ENCODE measurements around the gene SGCE.

SGCE gene

DNA sequence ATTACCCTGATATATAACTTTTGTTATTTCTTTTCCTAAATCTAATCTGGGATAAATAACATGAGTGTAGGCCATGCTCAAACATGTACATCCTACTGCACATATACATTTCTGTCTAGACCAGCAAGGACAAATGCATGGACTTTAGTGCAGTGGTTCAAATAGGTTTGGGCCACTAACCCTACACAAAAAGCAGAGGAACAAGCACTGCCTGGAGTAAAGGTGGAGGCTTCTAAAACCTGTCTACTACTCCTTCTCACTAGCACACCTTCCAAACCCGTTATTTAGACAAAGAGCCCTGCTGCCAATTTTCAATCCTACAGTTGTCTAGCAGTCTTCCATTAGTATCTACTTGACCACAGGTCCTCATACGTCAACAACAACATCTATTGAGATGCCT is 34.8 kb downstream of the SGCE start:
- DNase-seq (ENCODE audit: low spot score) = no peak

DNA sequence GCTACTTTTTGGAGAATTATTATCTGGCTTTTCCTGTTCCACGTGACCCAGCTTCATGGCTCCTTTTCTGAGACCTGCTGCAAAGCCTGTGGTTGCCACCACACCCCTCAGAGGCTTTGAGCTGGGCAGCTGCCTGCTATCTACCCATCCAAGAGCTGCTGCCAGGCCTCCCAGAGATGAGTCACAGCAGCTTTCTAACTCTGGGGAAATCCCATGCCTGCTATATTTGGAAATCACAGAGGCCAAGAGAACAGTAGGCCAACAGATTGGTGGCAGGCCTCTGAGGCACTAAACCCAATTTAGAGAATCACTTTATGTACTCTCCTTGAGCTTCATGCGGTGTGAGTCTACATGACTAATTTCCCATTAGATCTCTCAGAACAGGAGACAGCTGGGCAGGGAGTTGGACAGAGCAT is 35.2 kb downstream of the SGCE start:
- DNase-seq (ENCODE audit: low spot score) = peak; percentile 73

DNA sequence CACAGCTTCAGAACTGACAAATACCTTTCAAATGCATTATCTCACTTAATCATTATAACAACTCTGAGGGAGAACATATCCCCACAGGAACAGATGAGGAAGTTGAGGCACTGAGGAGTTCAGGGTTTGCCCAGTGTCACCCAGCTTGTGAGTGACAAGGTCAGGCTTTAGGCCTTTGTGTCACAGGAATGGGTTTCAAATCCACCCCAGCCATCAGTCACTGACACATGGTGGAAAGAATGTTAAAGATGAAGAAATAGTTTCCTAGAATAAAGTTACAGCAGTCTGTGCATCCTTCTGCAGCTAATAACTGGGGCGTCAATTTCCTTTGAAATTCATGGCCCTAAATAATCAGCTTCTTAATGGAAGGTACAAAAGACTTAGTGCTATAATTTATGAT is 37.8 kb downstream of the SGCE start:
- no peak for DNase-seq (ENCODE audit: low spot score)

DNA sequence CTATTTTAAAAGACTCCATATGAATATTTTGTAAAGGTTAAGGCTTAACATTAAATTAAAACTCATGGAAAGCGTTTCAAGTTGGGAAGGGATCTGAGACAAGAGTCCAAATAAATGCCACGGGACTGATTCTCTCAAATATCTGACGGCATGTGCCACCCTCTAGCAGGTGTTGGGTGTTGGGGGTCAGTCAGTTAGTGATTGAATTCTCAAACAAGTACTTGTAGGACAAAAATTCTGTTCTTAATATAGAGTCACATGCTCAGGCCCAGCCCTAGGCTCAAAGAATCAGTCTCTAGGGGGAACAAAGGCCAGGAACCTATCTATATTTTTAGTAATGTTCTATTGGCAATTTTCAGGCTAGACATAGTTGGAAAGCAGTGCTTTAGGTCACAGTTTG is 39.1 kb downstream of the SGCE start:
- no peak for DNase-seq (ENCODE audit: low spot score)

DNA sequence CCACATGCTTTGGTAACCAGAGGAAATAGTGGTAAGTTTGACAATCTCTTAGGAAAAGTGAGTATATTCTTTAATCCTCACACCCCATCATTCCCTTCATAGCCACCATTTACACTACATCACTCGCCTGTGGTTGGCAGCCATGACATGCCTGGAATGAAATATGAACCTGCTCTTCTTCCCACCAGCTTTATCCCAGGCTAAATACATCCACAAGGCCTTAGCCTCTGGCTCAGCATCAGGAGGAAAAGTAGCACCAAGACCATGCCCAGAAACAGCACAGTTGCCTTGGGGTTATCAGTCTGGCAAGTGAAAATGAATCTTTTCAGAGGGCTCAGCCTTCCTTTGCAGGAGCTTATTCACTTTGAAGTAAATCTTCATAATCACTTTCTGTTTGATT is 40.3 kb downstream of the SGCE start:
- no peak for DNase-seq (ENCODE audit: low spot score)

DNA sequence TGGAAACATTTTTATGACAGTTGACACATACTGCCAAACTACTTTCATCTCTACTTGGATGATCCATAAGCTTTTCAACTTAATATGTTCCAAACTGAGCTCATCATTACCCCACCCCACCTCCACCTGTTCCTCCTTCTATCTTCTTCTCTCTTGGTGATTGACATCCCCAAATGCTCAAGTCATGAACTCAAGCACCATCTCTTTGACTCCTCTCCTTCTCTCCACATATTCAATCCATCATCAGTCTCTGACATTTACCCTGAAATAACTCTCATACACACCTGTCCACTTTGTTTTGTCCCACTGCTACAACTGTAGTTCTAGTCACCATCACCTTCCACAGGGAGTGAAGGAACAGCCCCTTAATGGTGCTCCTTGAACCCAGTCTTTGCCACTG is 43.3 kb downstream of the SGCE start:
- DNase-seq (ENCODE audit: low spot score) = no peak

DNA sequence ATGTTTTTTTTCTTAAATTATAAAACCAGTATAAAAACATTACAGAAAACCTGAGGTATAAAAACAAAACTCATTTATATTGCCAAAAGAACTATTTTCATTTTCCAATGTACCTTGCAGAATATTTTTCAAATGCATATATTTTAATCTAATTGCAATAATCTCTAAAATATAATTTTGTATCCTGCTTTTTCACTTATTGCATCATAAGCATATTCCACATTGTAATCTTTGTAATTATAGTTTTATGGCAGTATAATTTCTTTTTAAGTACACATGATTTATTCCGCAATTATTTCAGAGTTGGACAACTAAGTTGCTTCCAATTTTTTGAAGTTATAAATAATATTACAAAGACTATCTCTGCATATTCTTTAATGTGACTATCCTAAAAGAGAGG is 43.7 kb downstream of the SGCE start:
- no peak for DNase-seq (ENCODE audit: low spot score)

DNA sequence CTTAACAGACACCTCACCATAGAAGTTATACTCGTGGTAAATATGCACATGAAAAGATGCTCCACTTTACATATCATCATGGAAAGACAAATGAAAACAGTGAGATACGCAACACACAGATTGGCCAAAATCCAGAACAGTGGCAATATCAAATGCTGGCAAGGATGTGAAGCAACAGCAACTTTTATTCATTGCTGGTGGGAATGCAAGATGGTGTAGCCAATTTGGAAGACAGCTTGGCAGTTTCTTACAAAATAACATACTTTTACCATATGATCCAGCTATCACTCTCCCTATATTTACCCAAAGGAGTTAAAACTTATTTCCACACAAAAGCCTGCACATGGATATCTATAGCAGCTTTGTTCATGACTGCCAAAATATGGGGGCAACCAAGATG is 46.4 kb downstream of the SGCE start:
- DNase-seq (ENCODE audit: low spot score) = no peak

DNA sequence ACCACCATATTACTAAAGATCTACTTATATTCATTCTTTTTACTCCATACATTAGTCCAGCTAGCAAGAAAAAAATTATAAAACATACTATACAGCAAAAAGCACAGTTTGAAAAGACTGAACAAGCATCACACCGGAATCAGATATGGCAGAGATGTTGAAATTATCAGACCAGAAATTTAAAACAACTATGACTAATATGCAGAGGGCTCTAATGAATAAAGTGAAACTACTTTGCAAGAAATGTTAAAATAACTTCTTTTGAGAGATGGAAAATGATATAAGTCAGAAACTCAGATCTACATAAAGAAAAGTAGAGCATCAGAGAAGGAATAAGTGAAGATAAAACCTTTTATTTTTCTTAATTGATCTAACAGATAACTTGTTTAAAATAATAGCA is 50.9 kb downstream of the SGCE start:
- DNase-seq (ENCODE audit: low spot score) = no peak

DNA sequence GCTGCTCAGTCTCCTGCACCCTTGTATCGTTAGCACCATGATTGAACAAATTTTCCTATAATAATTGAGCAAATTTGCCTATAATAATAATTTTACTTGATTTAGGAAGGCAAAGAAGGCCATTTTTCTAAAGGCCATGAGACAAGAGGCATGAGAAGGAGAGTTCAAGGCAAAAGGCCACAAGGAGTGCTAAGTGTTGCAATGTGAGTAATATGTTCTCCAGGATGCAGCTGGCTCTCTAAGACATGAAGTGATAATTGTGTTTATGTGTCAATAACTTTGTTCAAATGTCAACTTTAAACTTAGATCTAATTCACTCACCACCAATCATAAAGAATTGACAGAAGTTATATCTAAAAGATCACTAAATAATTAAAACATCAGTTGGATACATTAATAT is 53.8 kb downstream of the SGCE start:
- DNase-seq (ENCODE audit: low spot score) = no peak

DNA sequence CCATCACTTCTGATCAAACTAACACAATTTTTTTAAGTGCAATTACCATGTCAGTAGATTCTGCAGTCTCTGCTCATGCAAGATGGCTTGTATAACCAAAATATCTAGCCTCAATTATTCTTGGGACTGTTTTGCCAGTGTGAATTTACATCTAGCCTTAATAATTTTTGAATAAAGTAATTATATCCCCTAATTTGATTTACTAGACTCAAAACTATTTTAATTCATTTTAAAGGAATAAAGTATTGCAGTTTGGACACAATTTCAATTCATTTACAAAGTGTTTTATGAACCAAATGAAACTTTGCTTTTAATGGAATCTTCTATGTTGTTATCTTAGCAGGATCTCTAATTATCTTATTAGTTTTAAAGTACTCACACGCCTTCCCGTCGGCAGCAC is 55.7 kb downstream of the SGCE start:
- no peak for DNase-seq (ENCODE audit: low spot score)

DNA sequence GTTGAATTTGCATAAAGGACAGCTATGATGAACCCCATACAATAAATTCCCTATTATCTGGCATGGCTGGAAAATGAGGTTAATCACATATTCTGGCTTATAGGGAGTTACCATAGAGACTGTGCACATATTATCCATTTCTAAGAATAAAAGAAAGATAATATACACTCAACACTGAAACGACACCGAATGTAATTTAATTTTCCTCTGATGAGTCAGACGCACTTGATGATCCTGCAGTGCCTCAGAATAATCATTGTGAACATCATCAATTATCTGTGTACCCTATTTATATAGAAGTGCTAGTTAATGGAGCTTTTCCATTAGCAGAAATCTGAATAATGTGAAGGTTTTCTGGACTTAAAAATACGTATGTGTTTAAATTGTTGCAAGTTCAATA is 60.2 kb downstream of the SGCE start:
- DNase-seq (ENCODE audit: low spot score) = no peak

DNA sequence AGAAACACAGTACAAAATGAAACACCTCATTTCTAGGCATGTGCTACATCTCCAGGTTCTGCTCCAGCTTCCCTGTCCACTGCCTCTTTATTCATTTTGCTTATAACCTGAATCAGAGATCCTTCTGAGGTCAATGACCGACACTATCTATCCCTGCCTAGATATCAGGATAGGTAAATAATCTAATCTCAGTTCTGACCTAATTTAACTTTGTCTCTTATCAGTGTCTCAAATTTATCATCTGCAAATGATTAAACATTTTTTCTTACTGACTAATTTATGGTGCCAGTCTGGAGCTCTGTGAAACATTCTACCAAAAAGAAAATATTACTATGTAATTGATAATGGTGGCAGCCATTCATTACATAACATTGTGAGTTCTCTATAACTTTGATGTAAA is 61.1 kb downstream of the SGCE start:
- DNase-seq (ENCODE audit: low spot score) = no peak

DNA sequence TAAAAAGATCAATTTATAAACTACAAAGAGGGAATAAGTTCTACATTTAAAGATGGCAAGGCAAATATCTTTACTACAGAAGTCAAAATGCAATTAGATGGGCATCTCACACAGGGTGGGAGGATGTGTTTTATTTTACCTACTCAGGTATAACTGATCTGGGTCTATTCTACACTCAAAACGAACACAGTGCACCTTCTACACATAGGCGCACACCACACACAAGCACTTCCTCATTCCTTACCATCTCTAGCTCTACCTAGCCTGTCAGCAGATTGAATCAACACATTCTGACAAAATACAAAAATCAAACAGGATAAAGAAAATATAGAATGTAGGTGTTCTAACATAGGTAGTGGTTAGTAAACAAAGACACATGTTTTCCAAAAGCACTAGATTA is 64.8 kb downstream of the SGCE start:
- DNase-seq (ENCODE audit: low spot score) = no peak

DNA sequence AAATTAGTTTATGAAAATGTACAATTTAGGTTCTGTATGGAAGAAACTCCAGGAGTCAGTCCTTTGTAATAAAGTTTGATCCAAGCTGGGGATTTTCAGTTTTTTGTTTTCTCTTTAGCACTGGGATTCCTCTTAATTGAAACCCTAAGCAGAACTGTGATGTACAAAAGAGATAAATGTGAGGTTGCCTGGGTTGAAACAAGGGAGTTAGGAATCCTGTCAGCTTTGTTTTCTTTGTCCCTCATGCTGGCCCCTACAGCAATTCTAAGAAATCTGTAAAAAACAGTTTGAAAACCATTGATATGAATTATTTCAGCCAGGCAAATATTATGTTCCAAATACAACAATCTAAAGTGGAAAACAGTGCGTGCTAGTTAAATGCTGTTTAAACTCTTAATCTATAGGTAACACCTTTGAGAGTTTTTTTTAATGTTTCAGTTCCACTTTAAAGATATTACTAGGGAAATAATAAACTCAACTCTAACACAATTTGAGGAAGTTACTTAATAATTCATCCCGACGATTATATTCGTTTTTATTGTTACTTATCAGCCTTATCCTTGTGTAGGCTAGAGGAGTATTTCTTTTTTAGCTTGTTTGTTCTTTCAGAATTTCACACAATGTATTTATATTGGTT is 65.3 kb downstream of the SGCE start:
- no peak for DNase-seq (ENCODE audit: low spot score)

DNA sequence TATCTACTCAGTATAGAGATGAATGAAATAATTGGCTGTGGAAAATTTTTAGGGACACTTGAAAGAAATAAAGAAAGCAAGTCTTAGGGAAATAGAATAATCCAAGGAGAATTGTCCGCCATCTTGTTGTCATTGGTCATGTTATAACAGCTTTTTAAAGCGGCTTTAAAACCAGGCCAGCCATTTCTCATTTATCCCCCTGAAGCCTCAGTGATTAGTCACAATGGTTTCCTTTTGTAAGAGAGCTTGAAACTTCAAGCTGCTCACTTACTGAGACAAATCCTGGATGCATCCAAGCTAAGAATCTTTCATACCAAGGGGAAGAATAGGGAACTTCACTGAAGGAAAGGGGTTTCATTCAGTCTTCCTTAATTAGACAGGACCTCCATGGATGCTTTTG is 67.9 kb downstream of the SGCE start:
- no peak for DNase-seq (ENCODE audit: low spot score)

DNA sequence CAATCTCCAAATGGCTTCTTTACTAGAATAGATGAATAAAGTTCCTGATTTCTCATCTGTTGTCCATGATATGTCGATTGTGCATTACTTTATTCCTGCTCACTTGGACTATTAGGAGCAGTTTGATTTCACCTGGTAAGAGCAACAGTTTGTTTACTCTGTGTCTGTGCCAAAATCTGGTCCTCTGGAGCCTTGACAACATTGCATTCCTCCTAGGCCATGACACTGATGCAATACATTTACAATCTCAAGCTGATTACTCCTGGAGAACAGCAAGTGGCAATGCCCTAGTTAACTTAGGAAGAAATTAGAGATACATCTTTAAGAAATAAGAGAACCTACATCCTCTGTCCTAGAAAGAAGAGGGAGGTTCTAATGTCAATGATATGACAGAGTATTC is 71.8 kb downstream of the SGCE start:
- no peak for DNase-seq (ENCODE audit: low spot score)

DNA sequence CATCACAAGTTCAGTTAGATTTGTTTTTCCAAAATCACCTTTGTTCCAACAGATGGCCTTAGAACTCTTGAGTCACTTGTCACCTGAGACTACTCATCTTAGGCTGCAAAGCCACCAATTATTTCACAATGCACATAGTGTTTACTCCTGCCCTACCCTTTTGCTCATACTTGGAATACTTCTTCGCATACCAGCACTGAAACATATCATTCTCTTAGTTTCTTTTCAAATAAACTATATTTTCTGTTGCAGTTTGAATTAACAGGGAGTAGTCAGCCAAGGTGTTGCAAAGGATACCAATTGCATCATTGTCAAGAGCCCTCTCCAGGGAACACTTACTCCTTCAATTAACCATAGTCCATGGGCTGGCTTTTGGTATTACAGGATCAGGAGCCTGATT is 75.3 kb downstream of the SGCE start:
- DNase-seq (ENCODE audit: low spot score) = no peak

DNA sequence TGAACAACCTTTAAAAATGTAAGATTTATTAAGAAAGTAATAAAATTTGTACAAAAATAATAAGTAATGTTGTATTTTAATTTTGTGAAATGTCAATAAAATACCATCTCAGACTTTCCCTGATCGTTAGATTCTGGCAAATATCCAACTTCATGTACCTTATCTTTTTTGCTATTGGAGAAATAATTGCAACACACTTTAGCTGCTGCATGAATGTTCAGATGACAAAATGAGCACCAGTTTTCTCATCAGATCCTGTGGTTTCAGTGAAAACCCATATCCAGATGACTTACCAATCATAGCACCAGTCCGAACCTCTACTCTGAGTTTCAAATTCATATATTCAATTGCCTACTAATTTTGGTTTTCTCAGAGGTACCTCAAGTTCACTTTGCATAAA is 76.5 kb downstream of the SGCE start:
- no peak for DNase-seq (ENCODE audit: low spot score)

DNA sequence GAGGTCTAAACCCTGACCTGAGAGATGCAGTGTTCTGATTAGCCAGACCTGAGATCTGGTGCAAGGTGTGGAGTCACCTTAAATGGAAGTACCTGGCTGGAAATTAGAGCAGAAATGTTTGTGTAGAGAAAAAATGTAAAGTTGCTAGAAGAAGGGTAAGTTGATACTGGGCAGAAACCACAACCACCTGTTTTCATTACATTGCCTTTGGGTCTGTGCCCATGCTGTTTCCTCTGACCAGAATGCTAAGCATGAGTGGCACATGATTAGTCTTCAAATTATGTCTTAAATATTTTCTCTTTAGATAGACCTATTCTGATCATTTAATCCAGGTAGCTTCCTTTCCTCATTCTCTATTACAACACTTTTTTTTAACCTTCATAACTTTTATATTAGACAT is 77.3 kb downstream of the SGCE start:
- no peak for DNase-seq (ENCODE audit: low spot score)

DNA sequence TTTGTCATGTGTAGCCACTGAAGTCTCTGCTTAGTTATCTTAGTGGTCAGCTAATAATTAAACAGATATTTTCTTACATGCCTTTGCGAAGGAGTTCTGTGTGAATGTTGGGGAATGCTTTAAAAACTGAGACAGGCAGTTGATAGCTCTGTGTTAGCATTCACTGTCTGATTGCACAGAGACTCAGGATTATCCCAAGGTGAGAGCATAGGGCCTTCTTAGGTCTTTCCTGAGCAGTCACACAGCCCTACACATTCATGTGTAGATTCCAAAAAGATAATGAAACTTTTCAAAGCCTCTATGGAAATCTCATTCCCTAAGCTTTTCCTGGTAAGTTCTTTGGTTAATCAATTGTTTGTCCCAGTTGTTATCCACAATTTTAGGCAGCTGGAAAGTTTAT is 78.6 kb downstream of the SGCE start:
- no peak for DNase-seq (ENCODE audit: low spot score)

DNA sequence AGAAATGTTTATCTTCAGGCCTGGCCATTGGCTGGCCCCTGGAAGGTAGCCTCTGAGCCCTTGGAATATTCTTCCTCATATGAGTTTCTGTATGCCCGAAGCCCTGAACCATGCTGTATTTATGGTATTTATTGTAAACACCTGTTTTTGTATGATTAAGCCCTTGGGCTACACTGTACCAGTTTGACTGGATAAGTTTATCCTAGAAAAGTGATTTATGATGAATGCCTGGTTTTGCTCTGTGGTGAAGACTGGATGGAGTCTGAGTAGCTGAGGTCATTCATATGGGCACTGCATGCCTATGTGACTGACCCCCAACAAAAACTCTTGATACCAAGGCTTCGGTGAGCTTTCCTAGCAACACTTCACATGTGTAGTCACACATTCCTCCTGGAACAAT is 79.6 kb downstream of the SGCE start:
- no peak for DNase-seq (ENCODE audit: low spot score)

DNA sequence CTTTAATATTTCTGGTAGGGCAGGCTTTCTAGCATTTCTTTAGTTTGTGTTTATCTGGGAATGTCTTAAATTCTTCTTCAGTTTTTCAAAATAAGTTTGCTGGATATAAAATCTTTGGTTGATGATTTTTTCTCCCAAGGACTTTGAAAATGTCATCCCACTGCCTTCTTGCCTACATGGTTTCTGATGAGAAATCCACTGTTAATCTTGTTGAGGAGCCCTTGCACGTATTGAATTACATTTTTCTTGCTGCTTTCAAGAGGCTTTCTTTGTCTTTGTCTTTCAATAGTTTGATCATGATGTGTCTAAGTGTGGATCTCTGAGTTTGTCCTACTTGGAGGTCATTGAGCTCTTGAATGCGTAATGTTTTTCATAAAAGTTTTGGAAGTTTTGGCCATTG is 80.3 kb downstream of the SGCE start:
- DNase-seq (ENCODE audit: low spot score) = no peak

DNA sequence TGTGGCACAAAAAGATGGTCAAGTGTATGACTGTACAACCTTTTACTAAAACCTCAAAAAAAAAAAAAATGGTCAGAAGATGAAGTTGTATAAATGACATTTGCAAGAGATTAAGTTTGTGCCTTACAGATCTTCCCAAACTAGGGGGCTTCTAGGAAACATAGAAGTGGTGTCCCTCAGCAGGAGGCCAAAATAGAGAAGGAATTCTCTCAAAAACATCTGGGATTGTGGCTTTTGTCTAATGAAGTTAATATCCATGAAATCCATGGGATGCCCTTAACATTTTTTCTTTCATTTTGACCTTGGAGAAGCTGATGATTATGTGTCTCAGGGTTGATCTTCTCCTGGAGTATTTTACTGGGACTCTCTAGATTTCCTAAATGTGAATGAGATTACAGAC is 84.1 kb downstream of the SGCE start:
- no peak for DNase-seq (ENCODE audit: low spot score)

DNA sequence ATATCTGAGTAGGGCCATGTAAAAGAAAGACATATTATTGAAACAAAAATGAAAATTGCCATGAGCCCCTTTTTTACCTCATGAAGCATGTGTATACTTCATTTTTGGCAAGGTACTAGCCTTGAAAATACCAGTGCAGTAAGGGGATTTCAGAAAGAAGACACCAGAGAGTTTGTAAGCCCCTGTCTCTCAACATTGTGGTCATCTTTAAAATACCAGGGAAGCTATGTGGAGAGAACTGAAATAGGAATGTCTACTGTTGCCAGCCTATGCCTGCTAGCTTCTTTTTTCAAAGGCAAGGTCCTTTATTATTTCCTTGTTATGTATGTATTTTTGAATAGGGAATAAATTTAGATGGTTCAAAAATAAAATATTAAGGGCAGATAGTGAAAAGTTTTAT is 88.5 kb downstream of the SGCE start:
- no peak for DNase-seq (ENCODE audit: low spot score)

Measured in left forelimb (tissue), 1 donor.